A549 treated with CORT108297 at 1 μM for 4 hours (cell line): ENCODE results near the gene GARIN5B. TPM values are rescaled to one million over a fixed set of nuclear protein-coding genes. Genes with fewer than 3 reads are reported as not detected.

ENCODE experiments used
- total RNA-seq: library from RNA; stranded (reverse); fragments of 200-300 nt; extraction: Qiagen RNA extraction; gene quantifications from 5 replicates; pipeline ENCODE4 v1.2.3, GENCODE V29; 2022

Gene GARIN5B
- total RNA-seq: 0.06 to 0.29 TPM (median 0.12 TPM) in 5 replicates

GRCh38 chr19:55362990-55363716, at the start of gene GARIN5B:
Gene GARIN5B, minus strand, starts transcription at chr19:55363260. Its CDS starts 194 bp downstream, at chr19:55363066.

DNA sequence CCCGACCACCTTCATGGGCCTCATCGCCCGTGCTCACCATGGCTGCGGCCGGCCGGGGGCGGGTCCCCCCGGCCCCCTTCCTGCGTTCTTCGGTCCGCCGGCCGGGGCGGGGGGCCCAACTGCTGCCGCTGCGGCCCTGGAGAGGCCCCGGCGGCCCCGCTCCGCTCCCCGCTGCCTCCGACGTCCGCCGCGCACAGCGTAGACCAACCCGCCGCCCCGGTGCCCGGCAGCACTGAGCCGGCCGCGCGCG, 44.4 kb upstream of the GARIN5B start, which contains the start of gene UBE2S:
Gene UBE2S, minus strand, starts transcription at position 239 of the 250 bp plus-strand sequence. Its CDS starts 199 bp downstream, at position 40.

DNA sequence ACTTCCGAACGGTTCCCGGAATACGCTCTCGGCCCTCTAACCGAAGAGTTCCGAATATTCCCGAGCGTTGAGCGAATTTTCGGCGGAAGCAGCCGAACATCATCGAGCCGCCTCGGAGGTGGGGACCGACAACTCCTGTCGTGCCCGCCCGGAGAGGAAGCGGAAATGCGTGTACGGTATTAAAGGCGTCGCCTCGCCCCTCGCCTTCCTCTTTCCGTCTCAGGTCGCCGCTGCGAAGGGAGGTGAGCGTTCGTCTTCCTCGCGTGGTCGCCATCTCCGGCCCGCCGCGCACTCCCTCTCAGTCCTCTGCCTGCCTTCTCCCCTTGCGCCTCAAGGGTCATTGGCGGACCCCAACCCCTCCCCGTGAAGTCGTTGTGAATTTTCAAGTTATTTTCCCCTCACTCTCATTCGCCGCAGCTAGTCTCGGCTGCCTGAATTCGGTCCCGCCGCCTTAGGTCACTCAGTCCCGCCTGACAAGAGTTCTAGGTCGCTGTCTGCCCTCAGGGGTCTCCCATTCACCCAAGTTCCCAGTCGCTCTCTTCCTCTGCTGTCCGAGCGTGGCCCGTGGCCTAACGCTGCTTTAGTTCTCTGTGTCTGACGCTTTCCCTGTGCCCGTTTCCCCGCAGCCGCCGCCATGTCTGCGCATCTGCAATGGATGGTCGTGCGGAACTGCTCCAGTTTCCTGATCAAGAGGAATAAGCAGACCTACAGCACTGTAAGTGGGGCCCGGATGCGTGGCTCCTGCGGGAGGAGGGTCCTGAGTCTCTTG, 22.8 kb upstream of the GARIN5B start, which contains the start of gene RPL28:
Gene RPL28, plus strand, starts transcription at position 209 of the 769 bp plus-strand sequence. Its CDS starts 426 bp downstream, at position 635.

DNA sequence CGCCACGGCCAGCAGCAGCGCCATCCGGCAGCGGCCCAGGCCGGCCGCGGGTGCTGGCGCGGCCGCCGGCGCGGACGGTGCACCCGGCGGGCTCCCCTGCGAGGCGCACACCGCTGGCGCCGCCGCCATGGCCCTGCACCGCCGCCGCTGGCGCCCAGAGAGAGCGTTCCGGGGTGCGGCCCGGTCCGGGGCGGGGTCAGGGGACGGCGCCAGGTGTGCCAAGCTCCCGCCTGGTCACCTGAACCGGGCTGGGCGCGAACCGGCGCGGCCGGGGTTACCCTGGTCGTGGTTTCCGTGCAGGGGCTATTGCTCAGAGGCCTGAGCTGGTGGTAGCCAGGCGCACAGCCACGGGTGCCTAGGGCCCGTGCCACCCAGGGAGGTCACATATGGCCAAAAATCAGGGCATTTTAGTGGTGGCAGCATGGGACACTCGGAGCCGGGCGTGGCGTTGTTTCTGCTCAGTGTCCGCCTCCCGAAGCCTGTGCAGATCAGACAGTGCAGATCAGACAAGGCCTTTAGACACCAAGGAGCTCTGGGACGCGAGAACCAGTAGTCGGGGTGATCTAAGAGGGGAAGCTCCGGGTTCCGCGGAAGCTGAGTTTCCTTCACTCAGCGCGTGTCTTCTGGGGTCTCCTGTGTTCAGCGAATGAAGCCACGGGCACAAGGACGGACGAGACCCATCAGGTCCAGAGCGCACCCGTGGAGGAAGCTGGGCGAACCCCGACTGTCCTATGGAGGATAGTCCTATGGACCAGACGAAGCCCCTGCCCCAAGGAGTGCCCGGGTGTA, 21.3 kb upstream of the GARIN5B start, which contains the start of gene TMEM238:
Gene TMEM238, minus strand, starts transcription at position 162 of the 789 bp plus-strand sequence. Its CDS starts 33 bp downstream, at position 129.

GRCh38 chr19:55376241-55376933, 13.3 kb upstream of the GARIN5B start, which contains the start of gene TMEM190:
Gene TMEM190, plus strand, starts transcription at chr19:55376826. Its CDS starts 28 bp downstream, at chr19:55376854.

GRCh38 chr19:55370305-55370988, 7.4 kb upstream of the GARIN5B start, which contains the start of gene IL11:
Gene IL11, minus strand, starts transcription at chr19:55370463. Its CDS starts 153 bp downstream, at chr19:55370310.

DNA sequence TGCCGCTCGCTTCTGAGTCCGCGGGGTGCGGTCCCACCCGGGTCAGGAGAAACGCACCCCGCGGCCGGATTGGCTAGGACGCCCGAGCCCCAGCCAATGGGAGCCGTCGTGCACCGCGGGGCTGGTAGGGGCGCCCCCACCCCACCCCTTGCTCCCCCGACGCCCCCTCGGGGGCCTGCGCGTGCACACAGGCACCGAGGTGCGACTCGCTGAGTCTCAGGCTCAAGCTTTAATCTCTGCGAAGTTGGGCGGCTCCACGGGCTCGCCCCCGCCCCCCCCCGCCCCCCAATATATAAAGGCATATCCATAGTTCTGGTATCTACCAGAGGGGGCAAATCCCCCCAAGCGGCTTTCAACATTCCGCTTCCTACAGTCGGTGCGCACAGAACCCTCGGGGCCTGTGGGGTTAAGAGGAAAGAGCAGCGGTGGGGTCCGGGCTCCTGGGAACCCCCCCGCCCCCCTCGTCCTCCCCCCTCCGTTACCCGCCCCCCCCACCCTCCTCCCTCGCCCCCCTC, 8.3 kb downstream of the GARIN5B start, which contains the start of gene COX6B2:
Gene COX6B2, minus strand, starts transcription at position 22 of the 515 bp plus-strand sequence. CDS start 198 bp downstream, outside the sequence.

GRCh38 chr19:55339105-55339888, 23.8 kb downstream of the GARIN5B start, which contains the start of gene KMT5C:
Gene KMT5C, plus strand, starts transcription at chr19:55339876. Its CDS starts 2,061 bp downstream, at chr19:55341937.

GRCh38 chr19:55325172-55325571, 37.9 kb downstream of the GARIN5B start, which contains the start of gene TMEM150B:
Gene TMEM150B, minus strand, starts transcription at chr19:55325341. Its CDS starts 4,305 bp downstream, at chr19:55321036.

Other genes with a start within 250 kb of the GARIN5B start
- 60.2 to 97.6 TPM (median 90.0 TPM) in 5 replicates for gene PPP1R12C, start 245.6 kb downstream of the GARIN5B start, total RNA-seq
- 114 to 145 TPM (median 137 TPM) in 5 replicates for gene TNNT1, start 214.1 kb downstream of the GARIN5B start, total RNA-seq
- gene TNNI3, start 205.5 kb downstream of the GARIN5B start, total RNA-seq: 6.1 to 9.2 TPM (median 8.0 TPM) in 5 replicates
- gene DNAAF3, start 196.6 kb downstream of the GARIN5B start, total RNA-seq: 4.5 to 6.9 TPM (median 6.2 TPM) in 5 replicates
- gene SYT5, start 183.0 kb downstream of the GARIN5B start, total RNA-seq: 2.8 to 4.9 TPM (median 3.8 TPM) in 5 replicates
- gene PTPRH, start 153.8 kb downstream of the GARIN5B start, total RNA-seq: 3.7 to 5.3 TPM (median 5.2 TPM) in 5 replicates
- 2.7 to 6.4 TPM (median 5.2 TPM) in 5 replicates for gene TMEM86B, start 134.5 kb downstream of the GARIN5B start, total RNA-seq
- 87.7 to 128 TPM (median 124 TPM) in 5 replicates for gene PPP6R1, start 104.2 kb downstream of the GARIN5B start, total RNA-seq
- gene HSPBP1, start 83.2 kb downstream of the GARIN5B start, total RNA-seq: 119 to 156 TPM (median 146 TPM) in 5 replicates
- 3.3 to 5.4 TPM (median 4.0 TPM) in 5 replicates for gene BRSK1, start 79.3 kb downstream of the GARIN5B start, total RNA-seq
- gene TMEM150B, start 37.9 kb downstream of the GARIN5B start, total RNA-seq: not detected in 5 replicates
- 5.8 to 11.4 TPM (median 9.7 TPM) in 5 replicates for gene KMT5C, start 23.4 kb downstream of the GARIN5B start, total RNA-seq
- gene COX6B2, start 8.5 kb downstream of the GARIN5B start, total RNA-seq: 0.58 to 1.4 TPM (median 1.2 TPM) in 5 replicates
- gene IL11, start 7.2 kb upstream of the GARIN5B start, total RNA-seq: 42.1 to 61.8 TPM (median 53.6 TPM) in 5 replicates
- 1.2 to 2.6 TPM (median 2.0 TPM) in 5 replicates for gene TMEM190, start 13.6 kb upstream of the GARIN5B start, total RNA-seq
- gene TMEM238, start 21.0 kb upstream of the GARIN5B start, total RNA-seq: 1.6 to 11.1 TPM (median 8.6 TPM) in 5 replicates
- 2,587 to 2,941 TPM (median 2,775 TPM) in 5 replicates for gene RPL28, start 22.7 kb upstream of the GARIN5B start, total RNA-seq
- gene UBE2S, start 44.5 kb upstream of the GARIN5B start, total RNA-seq: 320 to 492 TPM (median 460 TPM) in 5 replicates
- gene SHISA7, start 80.0 kb upstream of the GARIN5B start, total RNA-seq: 0.02 TPM in 1 of 5 replicates, not detected in the others
- 54.6 to 66.3 TPM (median 63.5 TPM) in 5 replicates for gene ISOC2, start 98.4 kb upstream of the GARIN5B start, total RNA-seq
- not detected in 5 replicates for gene C19orf85, start 101.5 kb upstream of the GARIN5B start, total RNA-seq
- 5.7 to 8.8 TPM (median 7.8 TPM) in 5 replicates for gene ZNF628, start 113.4 kb upstream of the GARIN5B start, total RNA-seq
- 34.2 to 64.7 TPM (median 61.2 TPM) in 5 replicates for gene NAT14, start 121.9 kb upstream of the GARIN5B start, total RNA-seq
- 0.45 to 1.3 TPM (median 0.81 TPM) in 5 replicates for gene SSC5D, start 125.2 kb upstream of the GARIN5B start, total RNA-seq
- 1.6 to 2.8 TPM (median 2.3 TPM) in 5 replicates for gene SBK2, start 173.9 kb upstream of the GARIN5B start, total RNA-seq
- gene SBK3, start 182.3 kb upstream of the GARIN5B start, total RNA-seq: 1.7 to 2.0 TPM (median 1.9 TPM) in 5 replicates
- 15.7 to 31.2 TPM (median 28.5 TPM) in 5 replicates for gene ZNF579, start 217.6 kb upstream of the GARIN5B start, total RNA-seq
- 17.6 to 24.7 TPM (median 24.3 TPM) in 5 replicates for gene FIZ1, start 236.3 kb upstream of the GARIN5B start, total RNA-seq
- 13.4 to 21.2 TPM (median 20.6 TPM) in 5 replicates for gene ZNF524, start 237.0 kb upstream of the GARIN5B start, total RNA-seq
- gene ZNF865, start 242.4 kb upstream of the GARIN5B start, total RNA-seq: 7.3 to 13.8 TPM (median 12.5 TPM) in 5 replicates